Left ventricle myocardium superior (tissue), 1 donor: ENCODE results near the gene CBX1. TPM values are rescaled to one million over a fixed set of nuclear protein-coding genes. Genes with fewer than 3 reads are reported as not detected.
"Not testable (repeated sequence)": the region's sequence is repeated elsewhere in the genome, so short reads cannot be mapped to it uniquely, and the experiment has no call there.

Experiments used
- ATAC-seq: fragments of 200-7000 bp; cut with Tn5 transposase; one replicate; pipeline ENCODE4 v1.9.1; 2020; ENCODE audit warnings: mild to moderate bottlenecking, moderate library complexity
- DNase-seq: peaks from one replicate; pipeline ENCODE4 v3.0.0-alpha.2; 2020
- intact Hi-C: fragments of 100-400 bp; cut with micrococcal nuclease; formaldehyde crosslinking; loops from one replicate; pipeline ENCODE4 v1.11.0; 2022
- total RNA-seq: library from RNA; stranded (reverse); fragmentation: NEBNext Ultra II Directional; extraction: Animal tissue kit (Norgen Biotek cat#: 25700); gene quantifications from one replicate; pipeline ENCODE4 v1.2.1, GENCODE V29; 2021
- donor health status: DM: no; HTN: yes; CAD: no; lungs with severe emphysema.

Gene CBX1
- total RNA-seq, 1 donor from 2014 or later = 37.9 TPM

DNA sequence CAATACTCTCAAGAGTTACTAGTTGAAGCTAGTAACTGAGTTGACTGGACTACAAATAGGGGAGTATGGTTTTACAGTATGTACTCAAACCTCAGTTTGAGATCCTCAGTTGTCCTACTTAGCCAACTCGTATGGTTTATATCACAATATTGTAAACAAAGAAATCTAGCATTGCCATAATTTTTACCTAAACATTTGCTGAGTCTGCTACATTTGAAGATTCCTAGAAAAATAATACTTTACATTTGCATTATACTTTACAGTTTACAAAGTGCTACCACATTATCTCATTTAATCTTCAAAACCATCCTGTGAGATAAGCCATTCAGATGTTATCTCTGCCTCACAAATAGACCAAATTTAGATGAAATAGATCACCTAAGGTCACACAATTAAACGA, 16.3 kb downstream of the CBX1 start:
- ATAC-seq (no peak), DNase-seq (no peak)
- intact Hi-C loops = no loop called here

DNA sequence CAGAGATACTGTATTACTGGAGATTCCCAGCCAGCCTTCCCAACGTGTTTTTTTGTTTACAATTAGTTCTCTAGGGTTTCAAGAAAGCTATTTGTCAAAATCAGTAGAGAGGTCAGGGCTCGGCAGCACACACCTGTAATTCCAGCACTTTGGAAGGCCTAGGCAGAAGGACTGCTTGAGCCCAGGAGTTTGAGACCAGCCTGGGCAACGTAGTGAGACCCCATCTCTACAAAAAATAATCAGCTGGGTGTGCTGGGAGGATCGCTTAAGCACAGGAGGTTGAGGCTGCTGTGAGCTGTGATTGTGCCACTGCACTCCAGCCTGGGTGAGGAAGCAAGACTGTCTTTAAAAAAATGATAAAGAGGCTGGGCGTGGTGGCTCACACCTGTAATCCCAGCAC, 19.4 kb downstream of the CBX1 start:
- DNase-seq = no peak

DNA sequence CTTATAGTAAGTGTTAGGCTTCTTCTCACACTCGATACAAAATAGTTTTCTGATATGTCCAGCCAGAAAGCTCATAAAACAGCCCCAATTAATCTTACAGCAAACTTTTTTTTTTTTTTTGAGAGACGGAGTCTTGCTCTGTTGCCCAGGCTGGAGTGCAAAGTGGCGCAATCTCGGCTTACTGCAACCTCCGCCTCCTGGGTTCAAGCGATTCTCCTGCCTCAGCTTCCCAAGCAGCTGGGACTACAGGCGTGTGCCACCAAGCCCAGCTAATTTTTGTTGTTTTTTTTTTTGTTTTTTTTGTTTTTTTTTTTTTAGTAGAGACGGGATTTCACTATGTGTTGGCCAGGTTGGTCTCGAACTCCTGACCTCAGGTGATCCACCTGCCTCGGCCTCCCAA, 24.1 kb downstream of the CBX1 start:
- intact Hi-C loops, ATAC-seq, DNase-seq: not testable (repeated sequence)

More for the DNA sequence above, 19.4 kb downstream of the CBX1 start:
- intact Hi-C loops = no loop called here
- no peak for ATAC-seq

DNA sequence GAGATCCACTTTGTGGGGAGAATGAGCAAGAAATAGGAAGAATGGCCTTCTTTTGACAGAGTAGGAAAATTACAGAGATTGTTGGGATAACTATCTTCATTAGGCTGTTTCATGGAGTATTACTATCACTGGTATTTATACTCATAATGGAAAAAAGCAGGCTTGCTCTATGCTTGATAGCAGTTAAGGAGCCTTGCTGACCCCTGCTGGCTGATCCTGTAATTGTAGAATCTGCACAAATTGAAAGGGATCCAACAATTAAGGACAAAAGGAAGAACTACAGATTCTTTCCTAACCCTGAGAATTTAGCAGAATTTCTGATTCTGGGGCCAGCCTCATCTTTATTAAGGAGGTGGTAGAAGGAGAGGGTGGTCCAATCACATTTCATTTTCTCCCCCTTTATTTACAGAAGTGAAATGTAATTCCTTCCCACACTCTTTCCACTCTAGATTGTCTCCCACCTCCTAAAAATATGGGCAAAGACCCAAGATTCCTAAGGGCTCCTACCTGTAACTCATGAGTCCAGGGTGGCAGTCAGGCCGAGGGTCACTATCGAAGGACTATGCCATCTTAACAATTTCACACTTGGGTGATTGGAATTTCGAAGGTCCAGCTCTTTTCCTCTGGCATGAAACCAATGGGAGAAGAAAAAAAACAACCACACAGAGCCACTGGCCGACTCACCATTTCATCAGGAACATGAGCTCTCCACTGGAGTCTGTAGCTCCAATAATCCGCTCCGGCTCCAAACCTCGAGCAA, 26.8 kb downstream of the CBX1 start:
- DNase-seq = peak; percentile 70
- intact Hi-C loops = loop anchor here (2.0 kb wide), 1 partner anchor 50 kb away; no protein-coding TSS in a partner anchor
- peak; percentile 79 for ATAC-seq

DNA sequence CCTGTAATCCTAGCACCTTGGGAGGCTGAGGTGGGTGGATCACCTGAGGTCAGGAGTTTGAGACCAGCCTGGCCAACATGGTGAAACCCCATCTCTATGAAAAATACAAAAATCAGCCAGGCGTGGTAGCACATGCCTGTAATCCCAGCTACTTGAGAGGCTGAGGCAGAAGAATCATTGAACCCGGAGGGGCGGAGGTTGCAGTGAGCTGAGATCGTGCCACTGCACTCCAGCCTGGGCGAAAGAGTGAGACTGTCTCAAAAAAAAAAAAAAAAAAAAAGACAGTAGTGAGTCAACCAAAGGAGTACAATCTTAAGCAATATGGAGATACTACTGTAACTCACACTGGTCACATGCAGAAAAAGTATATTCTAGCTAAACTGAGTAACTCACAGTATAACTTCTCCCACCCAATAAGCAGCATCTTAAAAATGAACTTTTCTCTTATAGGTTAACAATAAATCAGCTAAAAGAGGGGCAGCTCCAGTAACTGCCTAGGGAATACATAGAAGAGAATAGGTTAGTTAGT, 27.6 kb downstream of the CBX1 start:
- intact Hi-C loops = loop anchor here (2.0 kb wide), 1 partner anchor 49 kb away; no protein-coding TSS in a partner anchor
- DNase-seq, ATAC-seq: not testable (repeated sequence)

DNA sequence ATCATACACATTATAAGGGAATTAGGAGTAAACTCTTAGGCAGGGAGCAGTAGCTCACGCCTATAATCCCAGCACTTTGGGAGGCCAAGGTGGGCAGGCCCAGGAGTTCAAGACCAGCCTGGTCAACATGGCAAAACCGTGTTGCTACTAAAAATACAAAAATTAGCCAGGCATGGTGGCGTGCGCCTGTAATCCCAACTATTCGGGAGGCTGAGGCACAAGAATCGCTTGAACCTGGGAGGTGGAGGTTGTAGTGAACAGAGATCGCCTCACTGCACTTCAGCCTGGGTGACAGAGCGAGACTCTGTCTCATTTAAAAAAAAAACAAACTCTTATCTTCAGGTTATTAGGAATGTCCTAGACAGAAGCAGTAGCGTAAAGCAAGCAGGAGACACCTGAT, 28.5 kb downstream of the CBX1 start:
- ATAC-seq, DNase-seq, intact Hi-C loops: not testable (repeated sequence)

DNA sequence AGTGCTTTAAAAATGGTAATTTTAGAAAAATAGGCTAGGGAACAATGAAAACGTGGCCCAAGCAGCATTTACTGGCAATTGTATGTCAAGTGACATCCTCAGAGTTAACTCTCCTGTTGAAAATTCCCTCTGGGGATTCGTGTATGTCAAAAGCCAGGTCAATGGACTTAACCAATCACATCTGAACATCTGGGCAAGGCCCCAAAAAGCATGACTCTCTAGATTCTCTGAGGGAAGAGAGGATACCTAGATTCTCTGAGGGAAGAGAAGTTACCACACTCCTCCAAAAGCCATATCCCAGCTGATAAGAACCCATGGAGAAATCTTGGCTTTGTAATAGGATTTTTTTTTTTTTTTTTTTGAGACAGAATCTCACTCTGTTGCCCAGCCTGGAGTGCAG, 29.6 kb downstream of the CBX1 start:
- intact Hi-C loops = no loop called here
- no peak for DNase-seq
- no peak for ATAC-seq

DNA sequence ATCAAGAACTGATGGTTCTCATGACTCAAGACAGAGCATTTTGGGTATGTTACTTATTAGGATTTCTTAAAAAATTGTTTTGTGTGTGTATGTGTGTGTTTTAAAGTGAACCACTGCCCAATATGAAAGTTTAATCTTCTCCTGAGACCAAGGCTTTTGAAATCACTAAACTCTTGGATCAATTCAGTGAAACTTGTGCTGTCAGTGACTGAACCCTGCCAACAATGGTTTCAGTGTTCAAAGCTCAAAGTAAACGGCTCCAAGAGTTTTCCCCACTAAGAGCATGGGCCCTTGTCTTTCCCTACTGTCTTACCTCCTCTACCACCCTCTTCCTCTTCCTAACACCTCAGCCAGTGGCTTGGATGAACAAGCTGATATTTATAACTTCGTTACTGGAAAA, 31.1 kb downstream of the CBX1 start:
- DNase-seq (no peak), ATAC-seq (no peak)
- intact Hi-C loops = no loop called here

DNA sequence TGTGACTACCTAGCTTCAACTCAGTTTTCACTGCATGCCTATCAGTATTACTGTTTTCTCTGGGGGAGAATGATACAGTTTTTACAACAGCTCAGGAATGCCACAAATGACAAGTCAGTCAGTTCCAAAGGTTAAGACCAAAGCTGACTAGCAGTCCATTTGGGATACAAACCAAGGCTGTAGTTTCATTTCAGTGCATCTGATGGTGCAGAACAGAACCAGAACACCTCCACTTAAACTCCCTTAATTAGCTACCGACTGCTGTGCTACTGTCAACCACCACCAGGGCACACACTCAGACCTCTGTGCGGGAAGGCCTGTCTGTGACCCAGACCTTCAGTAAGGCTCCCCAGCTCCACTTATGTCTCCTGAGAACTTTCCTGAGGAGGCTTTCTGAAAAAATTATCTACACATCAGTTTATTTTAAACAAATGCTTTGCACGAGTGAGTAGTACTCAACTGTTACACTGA, 32.8 kb downstream of the CBX1 start:
- DNase-seq = no peak
- peak; percentile 24 for ATAC-seq
- intact Hi-C loops = no loop called here

DNA sequence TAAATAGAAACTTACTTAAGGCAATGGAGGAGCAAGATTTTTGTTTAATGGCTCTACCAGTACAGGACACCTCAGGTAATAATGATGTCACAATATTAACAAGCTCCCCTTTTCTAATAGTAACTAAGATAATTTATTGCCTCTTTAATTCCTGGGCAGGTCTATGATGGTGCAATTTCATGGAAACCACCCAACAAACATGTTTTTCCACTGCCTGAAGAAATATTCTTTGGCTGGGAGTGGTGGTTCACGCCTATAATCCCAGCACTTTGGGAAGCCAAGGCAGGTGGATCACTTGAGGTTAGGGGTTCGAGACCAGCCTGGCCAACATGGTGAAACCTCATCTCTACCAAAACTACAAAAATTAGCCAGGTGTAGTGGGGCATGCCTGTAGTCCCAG, 33.5 kb downstream of the CBX1 start:
- ATAC-seq, intact Hi-C loops: not testable (repeated sequence)

DNA sequence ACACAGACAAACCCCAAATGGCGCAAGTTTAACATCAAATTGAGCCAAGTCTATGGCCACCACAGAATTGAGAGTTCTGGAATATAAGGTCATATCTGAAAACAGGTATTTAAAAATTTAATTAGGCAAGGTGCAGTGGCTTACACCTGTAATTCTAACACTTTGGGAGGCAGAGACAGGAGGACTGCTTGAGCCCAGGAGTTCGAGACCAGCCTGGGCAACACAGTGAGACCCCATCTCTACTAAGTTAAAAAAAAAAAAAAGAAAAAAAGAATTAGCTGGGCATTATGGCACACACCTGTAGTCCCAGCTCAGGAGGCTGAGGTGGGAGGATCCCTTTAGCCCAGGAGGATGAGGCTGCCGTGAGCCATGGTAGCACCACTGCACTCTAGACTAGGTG, 34.0 kb downstream of the CBX1 start:
- intact Hi-C loops = no loop called here

More for the DNA sequence above, 33.5 kb downstream of the CBX1 start:
- not testable (repeated sequence) for DNase-seq

DNA sequence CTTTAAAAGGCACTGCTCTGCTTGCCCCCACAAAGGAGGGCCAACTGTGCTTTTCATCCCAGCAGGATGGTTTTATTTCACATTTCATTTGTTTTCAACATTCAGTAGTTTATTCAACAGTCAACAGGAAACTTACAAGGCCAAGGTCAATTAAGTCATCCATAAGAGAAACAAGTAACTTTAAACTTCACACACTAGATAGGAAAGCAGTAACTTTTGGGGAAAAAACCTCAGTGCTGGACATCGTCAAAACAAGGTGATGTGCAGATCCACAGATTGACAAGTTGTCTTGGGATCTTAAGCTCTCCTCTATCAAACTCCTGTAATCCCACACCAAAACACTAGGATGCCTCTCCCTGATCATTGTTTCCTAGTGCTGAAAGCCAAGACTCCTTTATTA, 34.6 kb downstream of the CBX1 start:
- DNase-seq (no peak), ATAC-seq (no peak)
- intact Hi-C loops = no loop called here

More for the DNA sequence above, 34.0 kb downstream of the CBX1 start:
- ATAC-seq (no peak), DNase-seq (no peak)

DNA sequence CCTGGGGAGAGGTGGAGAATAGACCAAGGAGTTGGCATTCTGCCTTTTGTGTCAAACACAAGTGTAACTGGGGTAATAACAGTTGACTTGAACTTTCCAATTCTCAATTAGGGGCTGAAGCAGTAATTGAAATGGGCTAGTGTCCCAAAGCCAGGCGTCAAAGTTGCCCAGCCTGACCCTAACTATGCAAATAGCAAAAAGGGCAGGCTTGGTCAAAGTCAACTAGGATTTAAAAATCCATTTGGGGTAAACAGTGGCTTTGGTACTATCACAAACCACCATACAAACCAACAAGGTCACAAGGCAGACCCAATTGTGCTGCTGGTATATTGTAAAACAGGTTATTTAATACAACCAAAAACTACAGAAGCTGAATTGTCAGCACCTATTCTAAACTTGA, 35.1 kb downstream of the CBX1 start:
- no peak for DNase-seq
- no peak for ATAC-seq
- intact Hi-C loops = no loop called here

DNA sequence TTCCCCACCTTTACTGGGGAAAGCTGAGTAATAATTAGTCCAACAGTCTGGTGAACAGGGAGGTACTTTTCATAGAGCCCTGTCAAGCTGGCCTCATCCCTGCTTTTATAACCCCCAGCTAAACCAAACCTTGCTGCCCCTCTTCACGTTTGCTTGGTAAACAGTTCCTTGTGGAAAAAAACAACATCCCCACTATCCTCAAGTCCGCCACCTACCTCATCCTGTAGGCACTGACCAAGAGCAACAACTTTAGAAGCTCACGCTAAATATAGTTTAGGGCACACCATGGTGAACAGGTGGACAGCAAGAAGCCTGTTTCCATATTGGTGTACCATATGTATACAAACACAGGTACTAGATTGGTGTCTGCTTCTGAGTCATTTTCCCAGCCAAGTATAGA, 36.6 kb downstream of the CBX1 start:
- DNase-seq (no peak), ATAC-seq (peak; percentile 7)
- intact Hi-C loops = no loop called here

DNA sequence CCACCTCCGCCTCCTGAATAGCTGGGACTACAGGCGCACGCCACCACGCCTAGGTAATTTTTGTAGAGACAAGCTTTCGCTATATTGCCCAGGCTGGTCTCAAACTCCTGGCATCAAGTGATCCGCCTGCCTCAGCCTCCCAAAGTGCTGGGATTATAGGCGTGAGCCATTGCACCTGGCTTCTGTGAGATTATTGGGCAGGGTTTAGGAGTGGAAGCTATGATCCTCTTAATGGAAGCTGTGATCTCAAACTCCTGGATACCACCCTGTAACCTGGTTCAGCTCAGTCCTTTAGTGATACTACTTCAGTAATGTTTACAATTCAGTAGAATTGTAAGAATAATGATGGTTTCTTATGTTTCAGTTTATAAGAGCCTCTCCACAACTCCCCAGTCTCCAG, 39.0 kb downstream of the CBX1 start:
- ATAC-seq = no peak
- no peak for DNase-seq
- intact Hi-C loops = no loop called here

DNA sequence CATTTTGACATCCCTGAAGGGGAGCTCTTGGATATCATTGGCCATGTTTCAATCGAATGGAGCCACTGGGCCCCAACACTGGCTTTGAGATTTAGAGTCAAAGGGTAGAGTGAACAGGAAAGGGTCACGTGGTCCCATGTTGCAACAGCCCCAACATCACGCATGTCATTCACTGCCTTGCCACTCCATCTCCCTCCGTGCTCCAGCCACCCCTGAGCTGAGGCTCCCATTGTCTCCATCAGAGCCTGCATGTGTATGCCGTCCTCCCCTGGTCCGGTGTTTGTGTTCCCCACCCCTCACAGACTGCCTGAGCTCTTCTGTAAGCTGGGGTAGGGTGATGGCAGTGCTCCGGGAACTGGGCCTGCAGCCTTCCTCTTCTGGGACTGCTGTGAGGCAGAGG, 41.0 kb downstream of the CBX1 start:
- intact Hi-C loops = no loop called here
- no peak for DNase-seq
- no peak for ATAC-seq

DNA sequence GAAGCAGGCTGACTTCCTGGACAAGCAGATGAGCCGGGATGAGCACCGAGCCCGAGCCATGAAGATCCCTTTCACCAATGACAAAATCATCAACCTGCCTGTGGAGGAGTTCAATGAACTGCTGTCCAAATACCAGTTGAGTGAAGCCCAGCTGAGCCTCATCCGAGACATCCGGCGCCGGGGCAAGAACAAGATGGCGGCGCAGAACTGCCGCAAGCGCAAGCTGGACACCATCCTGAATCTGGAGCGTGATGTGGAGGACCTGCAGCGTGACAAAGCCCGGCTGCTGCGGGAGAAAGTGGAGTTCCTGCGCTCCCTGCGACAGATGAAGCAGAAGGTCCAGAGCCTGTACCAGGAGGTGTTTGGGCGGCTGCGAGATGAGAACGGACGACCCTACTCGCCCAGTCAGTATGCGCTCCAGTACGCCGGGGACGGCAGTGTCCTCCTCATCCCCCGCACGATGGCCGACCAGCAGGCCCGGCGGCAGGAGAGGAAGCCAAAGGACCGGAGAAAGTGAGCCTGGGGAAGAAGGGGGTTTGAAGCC, 42.1 kb downstream of the CBX1 start:
- no peak for DNase-seq
- no peak for ATAC-seq
- intact Hi-C loops = no loop called here

DNA sequence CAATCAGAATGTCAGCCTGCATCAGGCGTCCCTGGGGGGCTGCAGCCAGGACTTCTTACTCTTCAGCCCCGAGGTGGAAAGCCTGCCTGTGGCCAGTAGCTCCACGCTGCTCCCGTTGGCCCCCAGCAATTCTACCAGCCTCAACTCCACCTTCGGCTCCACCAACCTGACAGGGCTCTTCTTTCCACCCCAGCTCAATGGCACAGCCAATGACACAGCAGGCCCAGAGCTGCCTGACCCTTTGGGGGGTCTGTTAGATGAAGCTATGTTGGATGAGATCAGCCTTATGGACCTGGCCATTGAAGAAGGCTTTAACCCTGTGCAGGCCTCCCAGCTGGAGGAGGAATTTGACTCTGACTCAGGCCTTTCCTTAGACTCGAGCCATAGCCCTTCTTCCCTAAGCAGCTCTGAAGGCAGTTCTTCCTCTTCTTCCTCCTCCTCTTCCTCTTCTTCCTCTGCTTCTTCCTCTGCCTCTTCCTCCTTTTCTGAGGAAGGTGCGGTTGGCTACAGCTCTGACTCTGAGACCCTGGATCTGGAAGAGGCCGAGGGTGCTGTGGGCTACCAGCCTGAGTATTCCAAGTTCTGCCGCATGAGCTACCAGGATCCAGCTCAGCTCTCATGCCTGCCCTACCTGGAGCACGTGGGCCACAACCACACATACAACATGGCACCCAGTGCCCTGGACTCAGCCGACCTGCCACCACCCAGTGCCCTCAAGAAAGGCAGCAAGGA, 42.7 kb downstream of the CBX1 start:
- DNase-seq (no peak), ATAC-seq (no peak)
- intact Hi-C loops = no loop called here

DNA sequence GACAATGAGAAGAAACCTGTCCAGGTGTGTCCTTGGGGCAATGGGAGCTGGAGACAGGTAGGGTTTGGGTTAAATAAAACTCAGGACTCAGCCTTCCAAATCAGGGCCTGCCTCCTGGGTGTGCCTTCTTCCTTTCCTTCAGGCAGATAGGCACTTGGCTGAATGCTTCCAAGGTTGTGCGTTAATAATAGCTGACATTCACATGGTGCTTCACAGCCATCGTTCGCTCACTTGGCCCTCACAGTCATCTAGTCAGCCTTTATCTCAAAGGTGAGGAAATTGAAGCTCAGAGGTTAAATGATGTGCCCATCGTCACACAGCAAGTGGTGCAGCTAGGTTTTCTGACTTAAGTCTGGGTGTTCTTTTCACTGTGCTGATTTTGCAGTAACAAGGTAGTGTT, 43.7 kb downstream of the CBX1 start:
- DNase-seq = no peak
- no peak for ATAC-seq
- intact Hi-C loops = no loop called here

DNA sequence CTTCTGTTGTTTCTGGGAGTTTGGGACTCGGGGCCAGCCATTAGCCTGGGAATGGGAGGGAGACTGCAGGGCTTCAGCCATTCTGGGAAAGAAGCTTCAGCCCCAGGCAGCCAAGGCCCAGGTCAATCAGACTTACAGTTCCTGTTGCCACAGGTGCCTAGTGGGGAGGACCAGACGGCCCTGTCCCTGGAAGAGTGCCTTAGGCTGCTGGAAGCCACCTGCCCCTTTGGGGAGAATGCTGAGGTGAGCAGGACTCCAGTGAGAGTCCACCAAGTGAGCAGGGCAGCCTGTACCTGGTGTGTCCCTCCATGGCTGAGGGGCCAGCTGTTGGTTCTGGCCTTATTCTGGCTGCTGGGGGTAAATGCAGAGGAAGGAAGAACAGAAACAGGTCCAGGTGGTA, 44.4 kb downstream of the CBX1 start:
- ATAC-seq = no peak
- no peak for DNase-seq
- intact Hi-C loops = no loop called here
